GM18526 (cell line): ENCODE results near the gene EFNA5.

Source experiments
- POLR2A ChIP-seq: IDR thresholded peaks from 3 replicates; pipeline ENCODE4 v1.6.1; 2011; ENCODE audit not compliant: insufficient read length; ENCODE audit errors: extremely low read depth

Gene EFNA5

GRCh38 chr5:107501965-107502675 is 168.6 kb downstream of the EFNA5 start:
- TF ChIP-seq POLR2A: no peak

GRCh38 chr5:107500840-107501239 is 169.9 kb downstream of the EFNA5 start:
- TF ChIP-seq POLR2A: no peak

GRCh38 chr5:107500347-107500746 is 170.4 kb downstream of the EFNA5 start:
- no peak for TF ChIP-seq POLR2A

DNA sequence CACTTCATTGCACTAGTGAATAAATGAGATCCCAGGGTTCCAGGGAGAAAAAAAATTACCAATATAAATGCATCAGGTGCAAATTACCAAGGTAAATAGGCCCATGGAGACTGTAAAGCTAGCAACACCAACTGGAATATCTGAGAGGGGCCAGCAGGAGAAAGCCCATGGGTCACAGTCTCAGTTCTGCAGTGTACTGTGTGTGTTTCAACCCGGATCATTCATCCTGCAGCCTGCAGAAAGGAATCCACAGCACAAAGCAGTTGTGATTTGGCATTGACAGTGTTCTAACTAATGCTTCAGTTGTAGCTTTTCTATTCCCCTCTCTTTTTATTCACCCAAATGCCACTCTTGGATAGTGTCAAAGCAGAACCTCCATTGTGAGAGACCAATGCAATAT is 171.0 kb downstream of the EFNA5 start:
- TF ChIP-seq POLR2A: no peak

DNA sequence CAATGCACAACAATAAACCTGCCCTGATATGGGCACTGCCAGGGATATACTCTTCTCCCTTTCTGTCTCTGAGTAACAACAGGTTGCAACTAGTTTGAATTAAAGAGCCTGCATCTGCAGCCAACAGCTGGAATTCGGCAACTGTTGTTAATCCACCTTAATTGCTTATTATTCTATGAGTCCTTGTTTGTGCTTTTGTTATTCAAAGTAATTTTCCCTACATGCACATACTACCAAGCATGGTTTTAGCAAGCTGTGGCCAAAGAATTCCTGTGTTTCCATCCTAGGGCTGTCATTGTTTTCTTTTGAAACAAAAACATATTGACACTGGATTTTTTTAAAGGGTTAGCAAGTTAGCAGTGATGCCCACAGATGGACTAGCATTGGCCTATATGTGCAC is 171.5 kb downstream of the EFNA5 start:
- no peak for TF ChIP-seq POLR2A

DNA sequence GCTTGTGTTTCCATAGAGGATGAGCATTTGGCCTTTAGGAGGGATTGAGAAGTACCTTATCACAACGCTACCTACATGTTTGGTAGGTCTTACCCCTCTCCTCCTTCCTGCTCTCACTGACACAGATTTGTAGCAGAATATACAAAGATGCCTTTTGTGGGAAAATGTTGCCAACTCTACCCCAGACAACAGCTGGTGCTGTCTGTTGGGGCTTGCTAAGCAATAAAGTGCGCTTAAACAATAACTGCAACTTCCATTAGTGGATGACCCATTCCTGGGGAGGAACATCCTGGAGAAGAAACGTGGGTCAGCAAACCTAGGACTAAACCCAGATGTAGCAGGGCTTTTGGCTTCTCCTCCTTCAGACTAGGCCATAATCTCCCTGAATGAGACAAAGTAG is 174.3 kb downstream of the EFNA5 start:
- no peak for TF ChIP-seq POLR2A

DNA sequence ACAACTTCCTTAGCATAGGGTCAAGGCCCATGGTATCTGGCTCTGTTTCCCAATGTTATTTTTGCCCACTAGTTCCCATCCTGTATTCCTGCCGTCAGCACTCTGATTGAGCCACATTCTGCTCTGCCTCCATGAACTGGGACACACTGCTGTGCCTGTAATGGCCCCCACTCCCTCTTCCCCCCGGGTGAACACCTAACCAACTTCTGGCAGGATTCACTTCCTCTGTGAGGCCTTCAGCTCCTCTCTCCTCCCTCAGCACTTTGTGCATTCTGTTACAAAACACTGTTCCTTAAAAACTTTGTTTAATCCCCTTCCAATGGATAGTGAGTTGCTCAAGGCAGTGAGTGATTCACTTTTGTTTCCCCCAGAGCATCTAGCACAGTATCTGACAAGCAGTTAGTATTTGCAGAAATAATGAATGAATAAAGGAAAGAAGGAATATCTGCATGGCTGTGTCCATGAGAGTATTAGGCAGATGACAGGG is 183.6 kb downstream of the EFNA5 start:
- no peak for TF ChIP-seq POLR2A

DNA sequence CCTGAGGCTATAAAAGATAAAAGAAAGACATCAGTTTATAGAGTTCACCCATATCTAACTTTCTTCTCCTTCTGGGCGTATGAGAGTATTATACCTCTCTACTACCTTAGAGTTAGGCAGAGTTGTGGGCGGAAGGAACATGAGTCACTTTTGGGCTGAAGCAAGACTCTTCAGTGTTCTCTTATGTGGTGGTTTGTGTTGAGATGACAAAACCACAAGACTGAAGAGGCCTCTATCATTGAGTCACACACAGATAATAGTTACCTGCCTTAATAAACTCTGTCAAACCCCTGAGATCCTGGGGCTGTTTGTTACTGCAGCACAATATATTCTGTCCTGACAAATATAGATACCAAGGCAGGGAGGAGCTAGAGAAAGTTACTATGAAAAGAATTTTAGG is 184.2 kb downstream of the EFNA5 start:
- no peak for TF ChIP-seq POLR2A

DNA sequence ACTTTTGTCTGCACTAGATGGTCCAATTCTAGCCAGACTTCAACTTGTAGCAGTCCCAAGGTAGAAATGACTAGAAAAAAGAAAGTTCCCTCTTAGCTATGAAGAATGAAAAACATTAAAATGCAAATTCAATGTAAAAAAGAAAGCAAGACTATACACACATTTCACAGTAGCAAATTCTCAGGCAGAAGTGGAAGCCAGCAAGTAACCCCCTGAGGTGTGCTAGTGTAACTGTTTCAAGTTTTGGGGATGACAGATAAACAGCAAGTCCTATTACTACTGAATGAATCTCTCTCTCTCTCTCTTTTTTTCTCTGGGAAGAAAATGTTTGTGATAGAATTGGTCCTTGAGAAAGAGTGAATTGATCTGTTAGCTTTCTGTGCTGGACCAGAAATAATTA is 185.6 kb downstream of the EFNA5 start:
- TF ChIP-seq POLR2A: no peak

GRCh38 chr5:107484281-107484680 is 186.5 kb downstream of the EFNA5 start:
- TF ChIP-seq POLR2A: no peak

GRCh38 chr5:107483231-107484024 is 187.3 kb downstream of the EFNA5 start:
- no peak for TF ChIP-seq POLR2A

DNA sequence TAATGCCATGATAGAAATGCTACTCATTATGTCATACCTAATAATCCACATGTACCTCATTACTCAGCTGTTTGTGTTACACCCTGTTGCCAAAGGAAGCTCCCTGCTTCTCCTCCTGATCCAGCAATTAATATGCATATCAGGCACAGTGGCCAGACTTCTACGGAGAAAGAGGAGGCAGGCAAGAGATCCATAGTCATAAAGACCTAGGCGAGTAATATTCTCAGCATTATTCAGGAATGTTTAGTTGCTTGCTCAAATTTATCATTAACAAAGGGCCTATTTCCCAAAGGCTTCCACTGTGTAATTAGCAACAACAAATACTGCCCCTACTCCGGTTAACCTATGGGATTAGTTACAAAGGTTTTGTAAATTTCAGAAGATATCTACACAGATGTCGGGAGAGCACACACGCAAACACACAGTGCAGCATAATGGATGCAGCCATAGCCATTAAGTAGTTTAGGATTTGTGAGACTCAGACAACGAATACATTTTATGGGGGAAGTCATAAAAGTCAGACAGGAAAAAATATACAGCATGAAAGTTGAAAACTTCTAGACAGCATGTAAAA is 192.6 kb downstream of the EFNA5 start:
- no peak for TF ChIP-seq POLR2A

DNA sequence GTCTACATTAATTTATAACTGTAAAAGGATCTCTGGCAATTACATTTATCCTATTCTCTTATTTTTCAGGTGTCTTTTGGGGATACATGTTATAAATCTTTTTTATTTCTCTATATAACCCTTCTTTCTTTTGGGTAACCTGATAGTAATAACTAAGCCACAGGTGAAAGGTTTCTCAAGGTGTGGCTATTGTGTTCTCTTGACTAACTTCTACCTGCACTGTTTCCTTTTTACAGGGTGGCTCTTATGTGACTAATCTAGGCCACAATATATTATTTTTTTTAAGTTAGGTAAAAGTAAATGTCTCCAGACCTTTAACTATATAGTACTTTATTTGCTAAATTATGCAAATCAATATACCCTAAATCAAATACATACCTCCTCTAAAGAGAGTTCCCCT is 193.2 kb downstream of the EFNA5 start:
- TF ChIP-seq POLR2A: no peak

- no peak for TF ChIP-seq POLR2A
These were observed 194.0 kb downstream of the EFNA5 start for GRCh38 chr5:107476783-107477182.

- TF ChIP-seq POLR2A: no peak
These were observed 195.8 kb downstream of the EFNA5 start for GRCh38 chr5:107474716-107475489.

DNA sequence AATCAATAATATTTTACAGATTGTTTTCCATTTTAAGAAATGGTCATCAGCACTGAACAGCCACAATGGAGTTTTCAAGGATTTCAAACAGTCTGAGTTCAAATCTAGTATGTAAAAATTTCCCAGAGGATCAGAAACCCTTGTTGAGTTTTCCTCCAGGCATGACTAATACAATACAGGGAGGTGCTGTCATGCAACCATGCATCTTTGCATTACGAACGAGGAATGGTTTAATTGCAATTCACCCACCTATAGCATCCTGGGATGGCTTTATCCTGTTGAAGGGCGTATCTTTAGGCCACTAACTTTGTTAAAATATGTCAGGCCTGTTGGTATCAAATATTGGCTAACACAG is 196.4 kb downstream of the EFNA5 start:
- no peak for TF ChIP-seq POLR2A

- TF ChIP-seq POLR2A: no peak
These were observed 198.1 kb downstream of the EFNA5 start for GRCh38 chr5:107472620-107473064.
